Nephron (organoid): ENCODE measurements around the gene CXCR4.
"Not testable (repeated sequence)": the region's sequence is repeated elsewhere in the genome, so short reads cannot be mapped to it uniquely, and the experiment has no call there.

Experiments used
- H3K27ac Mint-ChIP-seq, 3 experiments: 2 replicates each; pipeline ENCODE4 v1.8.0; 2020; ENCODE audit warnings: mixed read lengths in 3 of 3, mild to moderate bottlenecking in 2 of 3, moderate library complexity in 1 of 3
- H3K27me3 Mint-ChIP-seq: 2 replicates; pipeline ENCODE4 v1.8.0; 2021; ENCODE audit warnings: low read depth, mild to moderate bottlenecking, moderate library complexity, mixed read lengths
- H3K36me3 Mint-ChIP-seq: 2 replicates; pipeline ENCODE4 v1.8.0; 2020; ENCODE audit warnings: low read depth, mixed read lengths
- H3K4me1 Mint-ChIP-seq: 2 replicates; pipeline ENCODE4 v1.8.0; 2020; ENCODE audit warnings: mixed read lengths
- H3K4me3 Mint-ChIP-seq, 3 experiments: 2 replicates each; pipeline ENCODE4 v1.8.0; 2020; ENCODE audit warnings: mild to moderate bottlenecking in 3 of 3, mixed read lengths in 3 of 3, moderate library complexity in 2 of 3
- H3K9me3 Mint-ChIP-seq: 2 replicates; pipeline ENCODE4 v1.8.0; 2020; ENCODE audit warnings: mixed read lengths
- CTCF ChIP-seq, 3 experiments: fragments of 200-600 bp; sonication (generic); IDR thresholded peaks; one replicate each; pipeline ENCODE4 v1.5.0; 2021; ENCODE audit warnings: antibody characterized with exemption in 3 of 3; ENCODE audit not compliant: unreplicated experiment in 3 of 3

The CXCR4 gene

GRCh38 chr2:136098441-136098840 is 19.5 kb downstream of the CXCR4 start:
- H3K27ac Mint-ChIP-seq = no peak overlapping the region
- H3K9me3 Mint-ChIP-seq = no peaks in the 10 kb centered on the region
- H3K36me3 Mint-ChIP-seq = no peaks in the 10 kb centered on the region
- TF ChIP-seq CTCF (IDR thresholded peaks at IDR 0.05; ENCODE audit: unreplicated experiment in 3 of 3) = no peak
- H3K27me3 Mint-ChIP-seq = peaks cover 8% of the 10 kb centered on the region
- no peak overlapping the region for H3K4me3 Mint-ChIP-seq
- no peaks in the 10 kb centered on the region for H3K4me1 Mint-ChIP-seq

- no peak for TF ChIP-seq CTCF (IDR thresholded peaks at IDR 0.05; ENCODE audit: unreplicated experiment in 3 of 3)
- no peak overlapping the region for H3K27ac Mint-ChIP-seq
These were observed 24.4 kb downstream of the CXCR4 start for GRCh38 chr2:136093583-136093982.

GRCh38 chr2:136091899-136092298 is 26.1 kb downstream of the CXCR4 start:
- H3K27me3 Mint-ChIP-seq = peaks cover 9% of the 10 kb centered on the region
- no peaks in the 10 kb centered on the region for H3K36me3 Mint-ChIP-seq
- TF ChIP-seq CTCF (IDR thresholded peaks at IDR 0.05; ENCODE audit: unreplicated experiment in 3 of 3) = no peak
- H3K4me3 Mint-ChIP-seq = no peak overlapping the region
- peaks cover 7% of the 10 kb centered on the region for H3K4me1 Mint-ChIP-seq
- H3K9me3 Mint-ChIP-seq = peaks cover 3% of the 10 kb centered on the region
- no peak overlapping the region for H3K27ac Mint-ChIP-seq

More at GRCh38 chr2:136093583-136093982, 24.4 kb downstream of the CXCR4 start:
- H3K36me3 Mint-ChIP-seq = no peaks in the 10 kb centered on the region
- H3K9me3 Mint-ChIP-seq = peaks cover 3% of the 10 kb centered on the region
- peaks cover 7% of the 10 kb centered on the region for H3K4me1 Mint-ChIP-seq
- peaks cover 9% of the 10 kb centered on the region for H3K27me3 Mint-ChIP-seq
- no peak overlapping the region for H3K4me3 Mint-ChIP-seq

- not testable (repeated sequence) for H3K9me3 Mint-ChIP-seq, H3K27ac Mint-ChIP-seq, H3K4me1 Mint-ChIP-seq, H3K4me3 Mint-ChIP-seq, H3K36me3 Mint-ChIP-seq, H3K27me3 Mint-ChIP-seq
These were observed 30.0 kb downstream of the CXCR4 start for GRCh38 chr2:136087901-136088460.

- H3K9me3 Mint-ChIP-seq = peaks cover 3% of the 10 kb centered on the region
- H3K4me3 Mint-ChIP-seq = no peak overlapping the region
These were observed 31.5 kb downstream of the CXCR4 start for GRCh38 chr2:136086253-136087016.

More at GRCh38 chr2:136086253-136087016, 31.5 kb downstream of the CXCR4 start:
- Mint-ChIP-seq H3K36me3 (no peaks in the 10 kb centered on the region), H3K4me1 (no peaks in the 10 kb centered on the region), H3K27ac (no peak overlapping the region), H3K27me3 (no peaks in the 10 kb centered on the region)
- no peak for TF ChIP-seq CTCF (IDR thresholded peaks at IDR 0.05; ENCODE audit: unreplicated experiment in 3 of 3)
